HG03095 (cell line): ENCODE data around the gene RUFY3.
"Not testable (repeated sequence)": the region's sequence is repeated elsewhere in the genome, so short reads cannot be mapped to it uniquely, and the experiment has no call there.

Experiments
- ATAC-seq: cut with Tn5 transposase; IDR thresholded peaks from one replicate; pipeline ENCODE4 v1.9.1; 2021; ENCODE audit warnings: moderate library complexity; ENCODE audit not compliant: unreplicated experiment

Gene RUFY3, protein sequence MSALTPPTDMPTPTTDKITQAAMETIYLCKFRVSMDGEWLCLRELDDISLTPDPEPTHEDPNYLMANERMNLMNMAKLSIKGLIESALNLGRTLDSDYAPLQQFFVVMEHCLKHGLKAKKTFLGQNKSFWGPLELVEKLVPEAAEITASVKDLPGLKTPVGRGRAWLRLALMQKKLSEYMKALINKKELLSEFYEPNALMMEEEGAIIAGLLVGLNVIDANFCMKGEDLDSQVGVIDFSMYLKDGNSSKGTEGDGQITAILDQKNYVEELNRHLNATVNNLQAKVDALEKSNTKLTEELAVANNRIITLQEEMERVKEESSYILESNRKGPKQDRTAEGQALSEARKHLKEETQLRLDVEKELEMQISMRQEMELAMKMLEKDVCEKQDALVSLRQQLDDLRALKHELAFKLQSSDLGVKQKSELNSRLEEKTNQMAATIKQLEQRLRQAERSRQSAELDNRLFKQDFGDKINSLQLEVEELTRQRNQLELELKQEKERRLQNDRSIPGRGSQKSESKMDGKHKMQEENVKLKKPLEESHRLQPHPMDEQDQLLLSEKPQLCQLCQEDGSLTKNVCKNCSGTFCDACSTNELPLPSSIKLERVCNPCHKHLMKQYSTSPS

DNA sequence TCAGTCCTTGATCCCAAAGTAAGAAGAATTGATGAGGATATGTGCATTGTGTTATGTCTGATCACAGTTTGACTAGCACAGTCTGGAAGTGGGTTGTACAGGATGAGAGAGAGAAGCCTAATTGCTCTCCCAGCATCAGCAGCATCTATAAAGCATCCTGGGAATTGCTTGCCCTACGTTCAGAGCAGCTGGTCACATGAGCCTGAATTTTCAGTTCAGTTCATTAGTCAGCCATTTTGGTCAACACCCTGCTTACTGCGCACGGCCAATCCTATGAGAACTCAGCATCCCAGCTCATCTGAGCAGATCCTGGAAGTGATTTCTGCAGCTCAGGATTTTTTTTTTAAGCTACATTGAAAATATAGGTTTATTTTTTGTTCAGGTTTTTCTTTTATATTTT is at the start of gene RUFY3:
RUFY3 (plus strand) TSS at position 218 of the 400 bp plus-strand sequence. CDS start 610 bp downstream, outside the sequence.
- ATAC-seq = no peak

DNA sequence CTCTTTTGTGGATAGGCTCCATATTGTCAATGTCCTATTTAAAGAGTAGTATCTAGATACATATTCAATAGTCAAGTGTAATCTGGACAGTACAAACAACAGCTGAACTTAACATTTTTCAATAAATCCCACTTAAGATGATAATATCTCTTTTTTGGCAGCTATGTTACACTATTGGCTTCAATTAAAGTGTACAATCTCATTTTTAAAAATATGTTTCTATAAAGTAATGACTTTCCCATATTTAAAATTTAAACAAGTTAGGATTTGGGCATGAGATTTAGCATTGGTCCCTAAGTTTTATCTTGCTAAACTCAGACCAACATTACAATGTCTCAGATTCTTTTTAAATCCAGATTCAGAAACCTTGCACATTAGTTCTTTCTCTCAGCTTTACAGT is 47.6 kb upstream of the RUFY3 start:
- ATAC-seq = no peak

DNA sequence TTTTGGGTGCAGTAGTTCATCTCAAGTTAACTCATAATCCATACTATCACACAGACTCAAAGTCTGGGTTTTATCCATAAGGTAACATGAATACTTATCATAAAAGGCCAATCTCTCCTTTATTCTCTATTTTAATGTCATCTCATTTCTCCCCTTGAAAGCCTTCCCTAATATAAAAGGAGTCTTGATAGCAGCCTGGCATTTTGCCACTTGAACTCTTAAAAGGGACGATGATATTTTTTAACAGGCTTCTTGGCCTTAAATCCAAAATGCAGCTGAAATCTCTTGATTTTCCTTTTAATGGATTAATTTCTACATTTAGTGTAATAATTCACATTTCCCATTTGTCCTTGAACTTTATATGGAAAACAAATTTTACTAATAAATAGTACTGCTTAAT is 47.0 kb upstream of the RUFY3 start:
- no peak for ATAC-seq

DNA sequence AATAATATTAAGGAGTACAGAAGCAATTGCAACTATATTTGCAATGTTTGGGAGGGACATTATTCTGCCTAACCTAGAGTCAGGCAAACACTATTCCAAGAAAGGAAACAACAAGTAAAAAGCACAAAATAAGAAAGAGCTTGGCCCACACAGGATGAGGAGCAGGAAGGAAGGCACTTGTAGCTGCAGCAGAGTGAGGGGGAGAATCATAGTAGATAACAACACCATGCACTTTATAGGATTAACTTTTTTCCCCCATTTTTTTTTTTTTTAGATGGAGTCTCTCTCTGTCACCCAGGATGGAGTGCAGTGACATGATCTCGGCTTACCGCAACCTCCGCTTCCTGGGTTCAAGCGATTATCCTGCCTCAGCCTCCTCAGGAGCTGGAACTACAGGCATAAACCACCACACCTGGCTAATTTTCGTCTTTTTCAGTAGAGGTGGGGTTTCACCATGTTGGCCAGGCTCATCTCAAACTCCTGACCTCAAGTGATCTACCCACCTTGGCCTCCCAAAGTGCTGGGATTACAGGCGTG is 45.1 kb upstream of the RUFY3 start:
- ATAC-seq = no peak

DNA sequence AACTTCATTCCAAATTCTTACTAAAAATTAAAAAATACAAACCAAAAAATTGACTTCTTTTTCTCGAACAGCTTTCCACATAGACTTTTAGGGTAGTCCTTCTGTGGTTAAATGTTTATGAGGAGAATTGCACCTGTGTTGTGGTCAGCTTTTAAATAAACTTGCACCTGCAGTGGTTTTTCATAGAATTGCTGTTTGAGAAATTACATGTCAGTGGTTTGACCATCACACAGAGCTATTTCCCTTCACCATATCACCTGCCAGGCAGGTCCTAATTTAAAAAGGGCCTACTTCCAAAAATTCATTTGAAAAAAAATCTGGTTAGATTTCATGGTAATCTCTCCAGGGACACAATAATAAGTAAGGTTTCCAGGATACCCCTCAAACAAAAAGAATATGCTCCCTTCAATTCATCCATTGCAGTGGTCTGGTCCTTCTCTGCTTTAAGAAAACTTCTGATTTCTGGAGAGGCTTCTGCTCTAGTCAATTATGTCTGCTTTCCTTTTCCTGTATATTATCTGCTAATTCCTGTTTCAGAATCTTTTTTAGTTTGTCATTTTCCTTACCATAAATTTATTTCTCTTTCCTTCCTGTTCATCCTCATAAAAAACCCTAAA is 43.3 kb upstream of the RUFY3 start:
- peak; percentile 75 for ATAC-seq

DNA sequence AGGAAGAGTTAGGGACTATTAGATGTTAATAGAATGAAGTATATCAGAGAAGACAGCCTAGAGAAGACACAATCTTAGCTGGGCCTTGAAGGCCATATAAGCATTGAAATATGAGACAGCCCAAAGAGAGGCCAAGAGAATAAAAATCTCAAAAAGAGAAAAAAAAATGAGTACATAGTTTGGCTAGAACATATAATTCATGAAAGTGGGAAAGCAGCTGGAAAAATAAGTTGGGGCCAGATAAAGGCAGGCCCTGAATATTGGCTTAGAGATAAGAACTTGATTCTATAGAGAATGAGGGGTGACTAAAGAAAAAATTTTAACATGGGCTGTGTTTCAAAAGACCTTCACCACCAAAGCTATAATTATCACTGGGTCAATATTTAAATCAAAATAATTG is 40.8 kb upstream of the RUFY3 start:
- no peak for ATAC-seq

DNA sequence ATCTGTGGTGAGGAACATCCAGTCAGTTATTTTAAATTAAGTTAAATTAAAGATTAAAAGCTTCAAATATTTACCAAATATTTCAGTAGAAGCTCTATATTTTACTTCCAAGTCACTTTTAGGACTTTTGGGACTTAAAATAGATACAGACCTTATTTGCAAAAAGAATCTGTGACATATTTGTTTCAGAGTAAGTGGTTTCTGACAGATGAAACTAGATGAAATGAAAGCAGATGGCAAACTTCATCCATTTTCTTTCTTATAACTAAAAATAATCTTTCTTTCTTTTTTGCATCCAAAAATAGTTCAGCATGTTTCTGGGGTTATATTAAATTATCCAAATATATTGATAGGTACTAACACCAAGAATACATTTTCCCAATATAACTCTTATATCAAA is 40.1 kb upstream of the RUFY3 start:
- ATAC-seq = peak; percentile 36

DNA sequence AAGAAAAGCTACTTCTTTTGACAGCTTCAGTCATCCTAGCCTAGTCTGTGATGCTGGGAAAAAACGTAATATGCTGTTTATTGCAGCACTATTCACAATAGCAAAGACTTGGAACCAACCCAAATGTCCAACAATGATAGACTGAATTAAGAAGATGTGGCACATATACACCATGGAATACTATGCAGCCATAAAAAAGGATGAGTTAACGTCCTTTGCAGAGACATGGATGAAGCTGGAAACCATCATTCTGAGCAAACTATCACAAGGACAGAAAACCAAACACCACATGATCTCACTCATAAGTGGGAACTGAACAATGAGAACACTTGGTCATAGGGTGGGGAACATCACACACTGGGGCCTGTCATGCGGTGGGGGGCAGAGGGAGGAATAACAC is 39.6 kb upstream of the RUFY3 start:
- not testable (repeated sequence) for ATAC-seq

DNA sequence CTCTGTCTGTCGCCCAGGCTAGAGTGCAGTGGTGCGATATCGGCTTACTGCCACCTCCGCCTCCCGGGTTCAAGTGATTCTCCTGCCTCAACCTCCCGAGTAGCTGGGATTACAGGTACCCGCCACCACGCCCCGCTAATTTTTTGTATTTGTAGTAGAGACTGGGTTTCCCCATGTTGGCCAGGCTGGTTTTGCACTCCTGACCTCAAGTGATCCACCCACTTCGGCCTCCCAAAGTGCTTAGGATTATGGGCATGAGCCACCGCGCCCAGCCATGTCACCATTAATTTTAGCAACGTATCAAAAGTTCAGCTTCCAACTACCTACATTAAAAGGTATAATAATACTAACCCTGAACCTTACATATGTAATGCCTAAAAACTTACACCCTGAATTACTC is 34.4 kb upstream of the RUFY3 start:
- no peak for ATAC-seq

DNA sequence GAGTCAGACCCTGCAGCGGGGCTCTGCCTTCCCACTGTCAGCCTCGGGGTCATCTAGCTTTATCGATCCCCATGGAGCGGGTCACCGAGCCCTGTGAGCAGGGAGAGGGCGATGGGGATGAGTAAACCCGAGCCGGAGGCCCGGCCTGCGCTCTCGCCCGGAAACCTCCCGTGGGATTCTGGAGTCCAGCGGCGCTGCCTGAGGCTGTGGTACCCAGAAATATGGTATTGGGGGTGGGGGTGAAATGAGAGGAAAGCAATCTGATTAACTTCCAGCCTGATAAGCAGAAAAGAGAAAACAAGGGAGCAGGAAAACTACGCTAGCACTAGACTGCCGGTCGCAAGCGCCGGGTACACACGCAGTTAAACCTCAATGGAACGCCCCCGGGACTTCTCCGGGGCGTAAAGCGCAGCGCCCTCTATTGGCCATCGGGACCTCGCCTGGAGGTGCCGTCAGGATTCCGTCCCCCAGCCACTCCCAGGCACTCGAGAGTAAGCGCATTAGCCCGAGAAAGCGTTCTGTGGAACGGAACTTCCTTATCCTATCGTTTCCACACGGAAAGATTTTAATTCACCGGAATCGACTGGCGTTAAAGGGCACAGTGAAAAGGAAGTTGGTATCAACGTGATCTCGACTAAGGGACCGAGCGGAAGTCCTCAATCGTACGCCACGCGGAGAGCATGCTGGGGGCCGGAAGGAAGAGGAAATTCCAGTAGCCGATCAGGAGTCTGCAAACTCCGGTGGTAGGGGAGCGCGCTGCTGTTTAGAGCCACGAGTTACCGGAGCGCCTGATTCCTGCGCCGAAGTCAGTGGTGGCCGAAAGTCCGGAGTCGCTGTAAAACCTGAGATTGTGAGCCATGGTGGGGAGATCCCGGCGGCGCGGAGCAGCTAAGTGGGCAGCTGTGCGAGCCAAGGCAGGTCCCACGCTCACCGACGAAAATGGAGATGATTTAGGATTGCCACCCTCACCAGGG is 33.7 kb upstream of the RUFY3 start, which contains the start of gene UTP3:
UTP3 (plus strand) TSS at position 712 of the 974 bp plus-strand sequence; CDS start at position 858, 146 bp downstream.
- peak; percentile 91 for ATAC-seq

DNA sequence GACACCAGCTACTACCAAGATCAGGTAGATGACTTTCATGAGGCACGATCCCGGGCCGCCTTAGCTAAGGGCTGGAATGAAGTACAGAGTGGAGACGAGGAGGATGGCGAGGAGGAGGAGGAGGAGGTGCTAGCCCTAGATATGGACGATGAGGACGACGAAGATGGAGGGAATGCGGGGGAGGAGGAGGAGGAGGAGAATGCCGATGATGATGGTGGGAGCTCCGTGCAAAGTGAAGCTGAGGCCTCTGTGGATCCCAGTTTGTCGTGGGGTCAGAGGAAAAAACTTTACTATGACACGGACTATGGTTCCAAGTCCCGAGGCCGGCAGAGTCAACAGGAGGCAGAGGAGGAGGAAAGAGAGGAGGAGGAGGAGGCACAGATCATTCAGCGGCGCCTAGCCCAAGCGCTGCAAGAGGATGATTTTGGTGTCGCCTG is 33.0 kb upstream of the RUFY3 start:
- no peak for ATAC-seq

DNA sequence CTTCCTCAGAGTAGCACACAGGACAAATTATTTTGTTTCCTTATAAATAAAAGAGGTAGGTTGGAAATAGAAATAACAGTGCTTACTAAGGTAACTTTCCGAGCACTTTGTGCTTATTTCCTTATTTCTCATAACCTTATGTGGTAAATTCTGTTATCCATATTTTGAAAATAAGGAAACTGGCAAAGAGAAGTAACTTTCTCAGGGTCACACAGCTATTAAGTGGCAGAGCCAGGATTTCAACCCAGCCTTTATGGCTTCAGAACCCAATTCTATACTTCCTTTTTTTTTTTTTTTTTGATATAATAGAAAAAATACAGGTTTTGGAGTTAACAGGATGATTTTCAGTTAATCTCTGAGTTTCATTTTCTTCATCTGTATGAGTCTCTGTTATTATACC is 30.1 kb upstream of the RUFY3 start:
- no peak for ATAC-seq

DNA sequence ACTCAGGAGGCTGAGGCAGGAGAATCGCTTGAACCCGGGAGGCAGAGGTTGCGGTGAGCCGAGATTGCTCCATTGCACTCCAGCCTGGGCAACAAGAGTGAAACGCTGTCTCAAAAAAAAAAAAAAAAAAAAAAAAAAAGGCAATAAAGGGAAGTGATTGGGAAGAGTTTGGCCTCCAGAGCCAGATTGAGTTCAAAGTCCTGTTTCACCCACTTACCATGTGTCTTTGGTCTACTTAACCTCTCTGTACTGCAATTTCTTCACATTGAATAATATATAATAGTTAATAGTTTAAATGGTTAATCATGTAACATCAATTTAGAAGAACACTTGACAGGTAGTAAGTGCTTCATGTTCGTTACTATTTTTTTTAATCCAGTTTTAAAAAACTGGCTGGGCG is 27.1 kb upstream of the RUFY3 start:
- not testable (repeated sequence) for ATAC-seq

DNA sequence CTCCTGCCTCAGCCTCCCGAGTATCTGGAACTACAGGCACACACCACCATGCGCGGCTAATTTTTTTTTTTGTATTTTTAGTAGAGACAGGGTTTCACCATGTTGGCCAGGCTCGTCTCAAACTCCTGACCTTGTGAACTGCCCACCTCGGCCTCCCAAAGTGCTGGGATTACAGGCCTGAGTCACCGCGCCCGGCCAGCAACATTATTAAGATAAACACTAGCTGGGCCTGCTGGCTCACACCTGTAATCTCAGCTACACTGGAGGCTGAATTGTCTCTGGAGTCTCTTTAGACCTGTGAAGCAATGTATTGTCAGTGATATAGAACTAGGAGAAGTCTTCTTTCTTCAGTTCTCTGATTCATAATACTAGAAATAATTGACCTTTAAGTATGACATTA is 23.3 kb upstream of the RUFY3 start:
- ATAC-seq = not testable (repeated sequence)

DNA sequence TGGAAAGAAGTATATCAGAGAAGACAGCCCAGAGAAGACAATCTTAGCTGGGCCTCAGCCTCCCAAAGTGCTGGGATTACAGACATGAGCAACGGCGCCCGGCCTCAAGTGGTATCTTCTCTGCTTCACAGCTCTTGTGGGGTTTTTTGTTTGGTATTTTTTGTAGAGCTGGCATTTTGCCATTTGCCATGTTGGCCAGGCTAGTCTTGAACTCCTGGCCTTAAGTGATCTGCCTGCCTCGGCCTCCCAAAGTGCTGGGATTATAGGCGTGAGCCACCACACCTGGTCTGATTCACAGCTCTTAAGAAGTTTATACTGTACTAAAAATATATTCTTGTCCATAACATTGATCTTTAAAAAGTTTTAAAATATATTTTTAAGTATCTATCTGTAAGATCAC is 21.1 kb upstream of the RUFY3 start:
- ATAC-seq = no peak

DNA sequence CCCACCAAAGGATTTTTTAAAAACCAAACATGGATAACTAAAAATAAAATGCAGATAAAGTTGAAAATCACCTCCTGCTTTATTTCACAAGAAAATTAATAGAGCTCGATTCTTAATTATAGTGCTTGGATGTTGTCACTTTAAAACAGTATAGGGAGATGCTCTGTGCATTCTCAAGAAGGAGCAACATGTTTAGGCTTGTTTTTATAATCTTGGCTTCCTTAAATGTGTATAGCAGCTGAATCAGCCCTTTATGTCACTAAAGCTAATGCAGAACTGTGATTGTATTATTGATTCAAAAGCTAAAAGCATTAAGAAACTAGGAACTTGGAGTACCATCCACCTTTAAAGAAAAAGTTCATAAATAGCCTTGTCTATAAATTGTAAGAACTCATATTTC is 20.5 kb upstream of the RUFY3 start:
- no peak for ATAC-seq

DNA sequence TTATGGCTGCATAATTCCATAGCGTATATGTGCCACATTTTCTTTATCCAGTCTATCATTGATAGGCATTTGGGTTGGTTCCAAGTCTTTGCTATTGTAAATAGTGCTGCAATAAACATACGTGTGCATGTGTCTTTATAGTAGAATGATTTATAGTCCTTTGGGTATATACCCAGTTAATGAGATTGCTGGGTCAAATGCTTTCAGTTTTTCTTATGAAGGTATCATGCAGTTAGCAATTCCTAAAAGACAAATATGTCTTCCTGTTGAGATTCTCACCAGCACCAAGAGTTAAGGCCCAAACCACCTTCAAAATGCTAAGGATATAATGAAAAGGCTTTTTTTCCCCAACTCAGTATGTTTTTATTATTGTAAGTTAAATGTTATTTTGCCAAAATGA is 19.2 kb upstream of the RUFY3 start:
- ATAC-seq = not testable (repeated sequence)

DNA sequence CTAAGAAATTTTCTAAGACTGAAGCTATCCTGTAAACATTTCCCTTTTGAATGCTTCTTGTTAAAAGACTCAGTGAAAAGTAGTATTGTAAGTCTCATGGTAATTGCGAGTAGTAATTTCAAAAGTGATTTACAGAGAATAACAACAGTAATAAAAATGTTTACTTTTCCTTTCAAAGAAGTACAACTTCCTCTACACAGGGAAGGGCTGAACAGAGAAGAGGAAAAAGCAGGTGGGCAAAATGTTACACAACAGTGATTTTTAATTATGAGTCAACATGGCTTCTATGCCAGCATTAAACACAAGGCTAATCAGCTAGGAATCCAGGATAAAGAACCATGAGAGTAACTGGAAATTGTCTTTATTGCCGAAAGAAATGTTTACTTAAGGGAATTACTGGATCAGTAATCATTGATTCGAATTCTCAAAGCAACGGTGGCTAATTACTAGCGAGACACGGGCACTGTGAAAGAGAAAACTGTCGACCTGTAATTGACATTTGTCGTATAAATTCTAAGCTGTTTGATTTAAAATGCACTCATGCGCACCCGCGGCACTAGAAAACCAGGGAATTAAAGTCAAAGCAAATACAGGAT is 18.0 kb upstream of the RUFY3 start:
- no peak for ATAC-seq

DNA sequence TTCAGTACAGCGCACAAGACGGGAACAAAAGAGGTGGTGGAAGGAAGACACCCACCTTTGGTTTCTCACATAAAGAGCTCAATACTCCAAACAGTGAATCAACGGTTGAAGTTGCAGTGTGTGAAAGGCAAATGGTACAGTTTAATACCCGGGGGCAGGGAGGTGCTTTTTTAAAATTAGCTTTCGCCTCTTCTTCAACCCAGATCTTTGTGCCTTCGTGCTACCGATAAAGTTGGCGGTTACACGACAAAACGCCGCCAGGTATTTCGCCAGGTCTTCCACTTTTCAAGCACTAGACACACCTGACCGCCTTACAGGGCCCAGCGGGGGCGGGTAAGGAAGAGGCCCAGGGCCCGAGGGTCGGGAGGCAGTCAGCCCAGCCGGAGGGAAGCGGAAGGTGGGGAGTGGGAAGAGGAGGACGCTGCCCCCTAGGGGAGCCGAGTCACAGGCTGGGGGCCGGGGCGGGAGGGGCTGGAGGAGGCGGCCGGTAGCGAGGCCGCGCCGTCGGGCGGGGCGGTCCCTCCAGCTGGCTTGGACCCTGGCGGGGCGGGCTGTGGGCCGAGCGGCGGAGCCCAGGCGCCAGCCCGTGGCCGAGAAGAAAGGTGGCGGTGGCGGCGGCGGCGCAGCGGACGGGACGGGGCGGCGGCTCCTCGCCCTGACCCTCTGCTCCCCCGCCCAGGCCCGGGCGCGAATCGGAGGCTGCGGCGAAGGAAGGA is 17.4 kb upstream of the RUFY3 start:
- ATAC-seq = peak; percentile 49

DNA sequence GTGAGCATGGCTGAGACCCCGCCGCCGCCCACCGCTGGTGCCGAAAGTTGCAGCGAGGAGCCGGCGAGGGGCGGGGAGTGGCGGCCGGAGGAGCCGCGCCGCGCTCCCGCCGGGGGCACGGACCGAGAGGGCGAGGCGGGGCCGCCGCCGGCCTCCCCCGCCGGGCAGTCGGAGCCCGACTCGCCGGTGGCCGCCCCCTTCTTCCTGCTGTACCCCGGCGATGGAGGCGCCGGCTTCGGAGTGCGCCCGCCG is 16.9 kb upstream of the RUFY3 start:
- peak; percentile 32 for ATAC-seq
